ENCODE data around the gene MLLT3. TPM values are rescaled to one million over a fixed set of nuclear protein-coding genes. Genes with fewer than 3 reads are reported as not detected.

Gene MLLT3
- total and polyA plus RNA-seq, 2 of the 8 experiments (the other 6 are each of a cell fraction or from before 2014, with no cell fraction given): 5.9 to 9.6 TPM

- 84% methylated on average over 2 of the region's 2 CpGs; no CpG with 5 or more reads in 1 of the 2 experiments for WGBS, 2 experiments (ENCODE audit: extremely low coverage in 1 of 2, insufficient coverage in 1 of 2, insufficient read length in 1 of 2, insufficient replicate concordance in 2 of 2, low coverage in 1 of 2, low lambda C conversion rate in 2 of 2, missing lambda C conversion rate in 1 of 2)
Observed at GRCh38 chr9:20625003-20625349, 2.7 kb upstream of the MLLT3 start.

More at GRCh38 chr9:20625003-20625349, 2.7 kb upstream of the MLLT3 start:
- H3K56ac ChIP-seq (replicated peaks; ENCODE audit: insufficient read length, low read depth, low read length): no peak overlapping the region
- TF ChIP-seq POLR2AphosphoS5 (IDR thresholded peaks at IDR 0.05; ENCODE audit: low read depth, low read length) (no peak), ATF3 (IDR thresholded peaks at IDR 0.05; ENCODE audit: insufficient read depth, low read depth, low read length) (no peak), RXRA (IDR thresholded peaks at IDR 0.05; ENCODE audit: insufficient read depth, low read depth, low read length) (peak; percentile 80; the same call in 1 of the 2 replicates)
- H3K4ac ChIP-seq (replicated peaks; ENCODE audit: insufficient read length, low read depth, low read length): no peak overlapping the region
- H4K8ac ChIP-seq (ENCODE audit: extremely low read depth, insufficient read depth, low read length): no peak overlapping the region
- ChIA-PET POLR2A (ENCODE audit: partially characterized antibody) (interaction anchor here (1.2 to 1.5 kb wide), 2 partner anchors 33 to 59 kb away, joined by 3 to 6 read pairs; partner anchors contain the start of gene FOCAD), CTCF (ENCODE audit: partially characterized antibody) (interaction anchor here (0.5 to 4.5 kb wide), 43 partner anchors 10 to 488 kb away, joined by 3 to 37 read pairs (median 4); no protein-coding TSS in a partner anchor)
- no peak overlapping the region for H2BK5ac ChIP-seq (ENCODE audit: low read depth, low read length)
- H3K27ac ChIP-seq (ENCODE audit: low read depth, low read length): no peak overlapping the region
- H4K20me1 ChIP-seq (replicated peaks in 1 of 2; ENCODE audit: control insufficient read depth in 1 of 2, insufficient read depth in 2 of 2, low read length in 2 of 2): peaks cover 0 to 3% of the 10 kb centered on the region in 2 experiments
- H3K4me2 ChIP-seq (ENCODE audit: insufficient read depth in 1 of 2, low read depth in 2 of 2, low read length in 2 of 2): peak overlapping the region in 1 of 2 experiments; percentile 98; a peak in 2 of 4 replicates
- peaks cover 11 to 37% (median 34%) of the 10 kb centered on the region in 4 experiments for H3K27me3 ChIP-seq (replicated peaks in 1 of 4; ENCODE audit: control insufficient read depth in 3 of 4, extremely low read depth in 1 of 4, insufficient read depth in 3 of 4, low read length in 3 of 4)
- no peak overlapping the region for H4K91ac ChIP-seq (replicated peaks; ENCODE audit: insufficient read length, low read length)
- DNase-seq (ENCODE audit: low read depth in 1 of 2, low spot score in 2 of 2) (no peak), FAIRE-seq (no peak)
- no peak overlapping the region for H4K5ac ChIP-seq (ENCODE audit: insufficient read length, low read depth, low read length)
- no peak overlapping the region for H3K14ac ChIP-seq (ENCODE audit: insufficient read length)
- no peaks in the 10 kb centered on the region for H3K36me3 ChIP-seq (ENCODE audit: control insufficient read depth in 2 of 4, insufficient read depth in 4 of 4, low read length in 3 of 4)
- H3K79me2 ChIP-seq (ENCODE audit: control insufficient read depth in 1 of 2, insufficient read depth in 2 of 2, low read length in 2 of 2): no peaks in the 10 kb centered on the region
- no peak overlapping the region for H2BK20ac ChIP-seq (ENCODE audit: low read length)
- no peak overlapping the region for H2BK15ac ChIP-seq (ENCODE audit: low read length)
- H3K23ac ChIP-seq (ENCODE audit: insufficient read length): no peak overlapping the region
- no peak overlapping the region for H3K9ac ChIP-seq (replicated peaks in 1 of 4; ENCODE audit: extremely low read depth in 1 of 4, low read depth in 3 of 4, low read length in 3 of 4)
- H3K23me2 ChIP-seq (ENCODE audit: low read depth, low read length): peaks cover 27% of the 10 kb centered on the region
- no peak overlapping the region for H2AK5ac ChIP-seq (ENCODE audit: low read depth, low read length)
- no peaks in the 10 kb centered on the region for H3K79me1 ChIP-seq (ENCODE audit: low read depth, low read length)
- peaks cover 0 to 15% (median under 1%) of the 10 kb centered on the region in 4 experiments; a peak in 5 of 7 replicates for H3K4me1 ChIP-seq (replicated peaks in 1 of 4; ENCODE audit: control insufficient read depth in 3 of 4, insufficient read depth in 4 of 4, low read length in 3 of 4)
- no peak overlapping the region for H2BK12ac ChIP-seq (ENCODE audit: low read depth, low read length)
- peak overlapping the region in 1 of 4 experiments; percentile 97; a peak in 2 of 8 replicates for H3K4me3 ChIP-seq (ENCODE audit: extremely low read depth in 1 of 4, insufficient read depth in 2 of 4, low read depth in 3 of 4, low read length in 4 of 4)
- no peaks in the 10 kb centered on the region for H3K9me3 ChIP-seq (ENCODE audit: insufficient read depth in 2 of 2, low read depth in 1 of 2, low read length in 1 of 2)
- no peak overlapping the region for H2AFZ ChIP-seq (ENCODE audit: low read length)
- H2BK120ac ChIP-seq (replicated peaks; ENCODE audit: low read depth, low read length): no peak overlapping the region
- no peak overlapping the region for H3K18ac ChIP-seq (ENCODE audit: extremely low read depth, low read length)

All from H1 (cell line).